Thoracic aorta (tissue), 2 donors: ENCODE results near the gene SPEN. TPM values are rescaled to one million over a fixed set of nuclear protein-coding genes. Genes with fewer than 3 reads are reported as not detected.
"Not testable (repeated sequence)": the region's sequence is repeated elsewhere in the genome, so short reads cannot be mapped to it uniquely, and the experiment has no call there.

Experiments used
- ATAC-seq: fragments of 150-250 bp; one replicate; pipeline ENCODE4 v1.8.0; 2017; ENCODE audit warnings: low read depth; ENCODE audit not compliant: insufficient number of reproducible peaks, low FRiP score
- DNase-seq: peaks from one replicate; pipeline ENCODE4 v3.0.0-alpha.2; 2020; ENCODE audit warnings: low spot score
- H3K27ac ChIP-seq, 2 donors: fragments of 200-600 bp; sonication (generic); 1 replicate in 1 of 2; 2 replicates in 1 of 2; pipeline ENCODE4 v1.5.1; 2016; ENCODE audit warnings: mild to moderate bottlenecking in 2 of 2, moderate library complexity in 2 of 2
- H3K27me3 ChIP-seq: fragments of 200-600 bp; sonication (generic); replicated peaks from 2 replicates; pipeline ENCODE4 v1.6.0; 2016; ENCODE audit warnings: mild to moderate bottlenecking; ENCODE audit not compliant: insufficient read depth
- H3K36me3 ChIP-seq: fragments of 200-600 bp; sonication (generic); one replicate; pipeline ENCODE4 v1.5.1; 2016
- H3K4me1 ChIP-seq, 2 donors: fragments of 200-600 bp; sonication (generic); 1 replicate in 1 of 2; 2 replicates in 1 of 2; pipeline versions ENCODE4 v1.5.1 to v1.6.0; 2016; ENCODE audit warnings: low read depth in 2 of 2, mild to moderate bottlenecking in 1 of 2; ENCODE audit not compliant: control insufficient read depth in 1 of 2
- H3K4me3 ChIP-seq: fragments of 200-600 bp; sonication (generic); 2 replicates; pipeline ENCODE4 v1.5.1; 2016; ENCODE audit warnings: mild to moderate bottlenecking
- H3K9me3 ChIP-seq: fragments of 200-600 bp; sonication (generic); 2 replicates; pipeline ENCODE4 v1.5.1; 2016
- CTCF ChIP-seq: fragments of 200-600 bp; sonication (generic); IDR thresholded peaks from one replicate; pipeline ENCODE4 v1.5.1; 2019; ENCODE audit warnings: antibody characterized with exemption
- total RNA-seq, 2 donors: library from RNA; depleted of rRNA; stranded (reverse); fragments of >200 nt; gene quantifications; one replicate each; pipeline versions ENCODE4 v1.1.0 to v1.2.3, GENCODE V29; 2016

SPEN gene
- total RNA-seq, 2 donors from 2014 or later, result 52.3 to 96.9 TPM

GRCh38 chr1:15826810-15827507 is 20.5 kb upstream of the SPEN start:
- no peaks in the 10 kb centered on the region for H3K9me3 ChIP-seq
- H3K4me1 ChIP-seq, result peaks cover 7 to 34% of the 10 kb centered on the region in 2 donors
- DNase-seq (no peak), ATAC-seq (no peak)
- no peak overlapping the region for H3K27ac ChIP-seq
- TF ChIP-seq CTCF, result no peak
- no peaks in the 10 kb centered on the region for H3K36me3 ChIP-seq
- H3K27me3 ChIP-seq, result no peaks in the 10 kb centered on the region
- H3K4me3 ChIP-seq, result no peak overlapping the region

GRCh38 chr1:15827567-15827966 is 19.9 kb upstream of the SPEN start:
- not testable (repeated sequence) for H3K27me3 ChIP-seq, H3K9me3 ChIP-seq, H3K27ac ChIP-seq, ATAC-seq, H3K4me3 ChIP-seq, DNase-seq, H3K36me3 ChIP-seq
- peaks cover 9 to 40% of the 10 kb centered on the region in 2 donors for H3K4me1 ChIP-seq

GRCh38 chr1:15828931-15829330 is 18.6 kb upstream of the SPEN start:
- H3K36me3 ChIP-seq, ATAC-seq, H3K27me3 ChIP-seq, DNase-seq, H3K27ac ChIP-seq, H3K9me3 ChIP-seq, H3K4me3 ChIP-seq: not testable (repeated sequence)
- peaks cover 9 to 48% of the 10 kb centered on the region in 2 donors for H3K4me1 ChIP-seq

GRCh38 chr1:15830258-15830657 is 17.2 kb upstream of the SPEN start:
- no peak for TF ChIP-seq CTCF
- DNase-seq (no peak), ATAC-seq (no peak)
- Histone ChIP-seq H3K27me3 (no peaks in the 10 kb centered on the region), H3K36me3 (no peaks in the 10 kb centered on the region), H3K4me3 (peak overlapping the region; percentile 44), H3K27ac (peak overlapping the region; percentile 99 to 100), H3K4me1 (peaks cover 9 to 43% of the 10 kb centered on the region in 2 donors), H3K9me3 (no peaks in the 10 kb centered on the region)

GRCh38 chr1:15833069-15833679 is 14.3 kb upstream of the SPEN start:
- no peak for DNase-seq
- no peak for ATAC-seq
- no peaks in the 10 kb centered on the region for H3K36me3 ChIP-seq
- TF ChIP-seq CTCF, result no peak
- H3K4me1 ChIP-seq, result peaks cover 8 to 43% of the 10 kb centered on the region in 2 donors
- H3K27me3 ChIP-seq, result no peaks in the 10 kb centered on the region
- H3K4me3 ChIP-seq, result peak overlapping the region; percentile 85
- no peaks in the 10 kb centered on the region for H3K9me3 ChIP-seq
- peak overlapping the region; percentile 99 to 100 for H3K27ac ChIP-seq

- Histone ChIP-seq H3K4me1 (peaks cover 8 to 43% of the 10 kb centered on the region in 2 donors), H3K27ac (peak overlapping the region; percentile 99 to 100), H3K27me3 (no peaks in the 10 kb centered on the region), H3K36me3 (no peaks in the 10 kb centered on the region), H3K9me3 (no peaks in the 10 kb centered on the region), H3K4me3 (peak overlapping the region; percentile 85)
- no peak for TF ChIP-seq CTCF
- ATAC-seq (no peak), DNase-seq (no peak)
Measured at GRCh38 chr1:15833842-15834405, 13.6 kb upstream of the SPEN start.
